Jurkat, Clone E6-1 (cell line): ENCODE results near the gene ZBTB7C.

Experiments
- DNase-seq: peaks from one replicate; pipeline ENCODE4 v3.0.0-alpha.2; 2011; ENCODE audit warnings: low read depth, low spot score
- H3K4me3 ChIP-seq: 2 replicates; pipeline ENCODE4 v1.5.1; 2011; ENCODE audit warnings: mild to moderate bottlenecking, low read length, control low read depth, moderate library complexity

Gene ZBTB7C

DNA sequence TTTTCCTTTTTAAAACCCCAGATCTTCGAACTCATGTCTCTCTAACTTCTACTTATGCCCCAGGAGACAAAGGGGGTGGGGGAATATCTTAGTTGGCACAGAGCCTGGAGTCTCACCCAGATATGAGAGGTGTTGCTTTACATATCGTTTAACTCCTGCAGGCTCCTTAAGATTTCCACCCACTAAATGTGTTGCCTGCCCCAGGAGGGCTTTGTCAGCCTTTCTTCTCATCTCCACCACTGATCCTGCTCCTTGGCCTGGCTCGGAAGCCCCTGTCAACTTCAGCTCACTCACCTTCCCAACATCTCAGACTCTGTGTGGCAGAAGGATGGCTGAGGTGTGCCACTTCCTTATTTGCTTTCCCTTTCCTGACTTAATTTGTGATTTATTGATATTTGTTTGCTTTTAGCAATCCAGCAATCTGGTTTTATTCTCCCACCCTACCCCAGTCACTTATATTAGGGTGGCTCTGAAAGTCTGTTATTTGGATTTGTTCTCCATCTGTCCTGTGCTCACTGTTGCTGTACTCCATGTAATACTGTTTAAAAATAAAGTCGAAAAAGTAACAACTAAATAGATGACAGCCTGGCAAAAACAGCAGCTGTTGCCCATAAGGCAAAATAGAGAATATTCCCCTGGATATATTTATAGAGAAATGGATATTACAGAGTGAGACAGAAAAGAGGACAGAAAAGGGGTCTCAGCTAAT is 200.6 kb downstream of the ZBTB7C start:
- DNase-seq, result no peak
- no peak overlapping the region for H3K4me3 ChIP-seq

DNA sequence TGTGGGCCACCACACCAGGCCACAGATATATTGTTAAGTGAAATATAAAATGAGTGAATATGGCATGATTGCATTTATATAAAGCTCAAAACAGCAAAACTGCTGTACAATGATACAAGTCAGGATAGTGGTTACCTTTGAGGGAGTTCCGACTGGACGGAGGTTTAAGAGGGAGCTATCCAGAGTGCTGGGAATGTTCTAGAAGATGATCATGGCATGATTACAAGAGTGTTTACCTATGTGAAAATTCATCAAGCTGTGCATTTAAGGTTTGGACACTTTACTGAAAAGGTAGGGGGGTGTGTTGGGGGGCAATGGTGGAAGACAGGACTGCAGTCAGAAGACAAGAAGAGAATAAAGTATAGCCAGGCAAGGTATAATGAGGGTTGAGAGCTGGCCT is 201.4 kb downstream of the ZBTB7C start:
- no peak for DNase-seq
- H3K4me3 ChIP-seq, result no peak overlapping the region

DNA sequence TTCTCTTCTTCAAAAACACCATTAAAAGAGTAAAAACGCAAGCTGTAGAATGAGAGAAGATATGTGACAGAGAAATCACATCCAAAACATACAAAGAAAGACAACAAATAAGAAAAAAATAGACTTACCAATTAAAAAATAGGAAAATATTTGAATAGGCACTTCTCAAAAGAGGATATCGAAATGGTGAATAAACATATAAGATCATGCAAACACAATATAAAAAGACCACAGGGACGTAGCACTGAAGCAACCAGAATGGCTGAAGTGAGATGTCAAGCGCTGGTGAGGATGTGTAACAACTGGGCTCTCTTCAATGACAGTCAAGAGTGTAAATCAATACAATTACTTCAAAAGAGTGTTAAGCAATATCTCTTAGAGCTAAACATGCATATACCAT is 202.3 kb downstream of the ZBTB7C start:
- DNase-seq, result no peak

DNA sequence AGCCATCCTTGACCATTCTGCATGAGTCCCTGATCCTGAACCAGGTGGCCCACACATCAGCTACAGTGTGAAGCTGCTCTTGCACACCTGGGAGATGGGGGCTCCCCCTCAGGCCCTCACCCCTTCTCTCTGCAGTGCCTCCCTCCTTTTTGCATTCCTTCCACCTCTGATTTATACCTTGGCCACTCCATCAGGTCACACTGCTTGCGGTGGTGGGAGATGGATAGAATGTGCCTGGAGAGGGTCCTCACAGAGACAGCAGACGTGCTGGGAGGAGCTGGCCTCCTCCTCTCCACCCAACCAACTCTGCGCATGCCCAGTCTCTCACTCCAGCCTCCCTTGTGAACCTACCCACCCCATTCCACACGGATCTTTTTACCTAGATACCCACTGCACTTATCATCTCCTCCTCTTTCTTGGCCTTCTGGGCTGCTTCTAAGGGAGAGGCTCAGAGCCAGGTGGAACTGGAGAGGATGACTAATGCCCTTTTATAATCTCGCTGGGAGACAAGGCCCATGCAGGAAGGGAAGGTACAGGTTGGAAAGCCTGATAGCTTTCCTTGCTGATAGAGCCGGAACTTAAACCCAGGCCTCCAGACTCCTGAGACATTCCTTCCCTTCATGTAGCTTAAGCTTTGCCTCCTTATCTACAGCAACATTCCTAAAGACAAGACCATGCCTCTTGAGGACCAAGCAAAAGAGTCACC is 205.1 kb downstream of the ZBTB7C start:
- no peak overlapping the region for H3K4me3 ChIP-seq
- no peak for DNase-seq

More for the DNA sequence above, 202.3 kb downstream of the ZBTB7C start:
- H3K4me3 ChIP-seq, result no peak overlapping the region

DNA sequence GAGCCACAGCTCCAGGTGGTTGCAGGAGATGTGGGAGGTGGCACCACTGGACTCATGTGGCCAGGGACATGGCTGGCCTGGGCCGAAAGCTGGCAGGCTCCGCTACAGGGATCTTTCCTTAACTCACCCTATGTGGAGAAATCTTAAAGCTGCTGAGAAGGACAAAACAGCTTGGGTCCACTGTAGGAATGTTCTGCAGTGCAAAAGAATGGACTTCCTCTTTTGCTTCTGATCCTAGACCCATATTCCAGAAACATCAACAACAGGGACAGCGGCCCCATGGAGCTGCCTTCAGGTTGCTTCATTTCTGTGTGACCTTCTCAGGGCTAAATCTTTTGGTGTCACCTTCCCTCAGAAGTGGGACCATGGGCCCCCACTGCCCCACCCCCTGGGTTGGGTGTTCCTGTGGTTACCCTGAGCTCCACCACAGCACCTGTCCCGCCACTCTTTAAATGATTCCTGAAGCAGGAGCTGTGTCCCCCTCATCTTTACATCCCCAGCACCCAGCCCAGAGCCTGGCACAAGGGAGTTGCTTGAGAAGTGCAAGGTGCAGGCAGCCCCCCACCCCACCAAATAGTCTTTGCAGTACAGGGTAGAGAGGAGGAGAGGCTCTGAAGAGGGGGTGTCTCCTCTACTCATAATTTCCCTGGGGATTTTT is 205.8 kb downstream of the ZBTB7C start:
- no peak overlapping the region for H3K4me3 ChIP-seq
- no peak for DNase-seq

DNA sequence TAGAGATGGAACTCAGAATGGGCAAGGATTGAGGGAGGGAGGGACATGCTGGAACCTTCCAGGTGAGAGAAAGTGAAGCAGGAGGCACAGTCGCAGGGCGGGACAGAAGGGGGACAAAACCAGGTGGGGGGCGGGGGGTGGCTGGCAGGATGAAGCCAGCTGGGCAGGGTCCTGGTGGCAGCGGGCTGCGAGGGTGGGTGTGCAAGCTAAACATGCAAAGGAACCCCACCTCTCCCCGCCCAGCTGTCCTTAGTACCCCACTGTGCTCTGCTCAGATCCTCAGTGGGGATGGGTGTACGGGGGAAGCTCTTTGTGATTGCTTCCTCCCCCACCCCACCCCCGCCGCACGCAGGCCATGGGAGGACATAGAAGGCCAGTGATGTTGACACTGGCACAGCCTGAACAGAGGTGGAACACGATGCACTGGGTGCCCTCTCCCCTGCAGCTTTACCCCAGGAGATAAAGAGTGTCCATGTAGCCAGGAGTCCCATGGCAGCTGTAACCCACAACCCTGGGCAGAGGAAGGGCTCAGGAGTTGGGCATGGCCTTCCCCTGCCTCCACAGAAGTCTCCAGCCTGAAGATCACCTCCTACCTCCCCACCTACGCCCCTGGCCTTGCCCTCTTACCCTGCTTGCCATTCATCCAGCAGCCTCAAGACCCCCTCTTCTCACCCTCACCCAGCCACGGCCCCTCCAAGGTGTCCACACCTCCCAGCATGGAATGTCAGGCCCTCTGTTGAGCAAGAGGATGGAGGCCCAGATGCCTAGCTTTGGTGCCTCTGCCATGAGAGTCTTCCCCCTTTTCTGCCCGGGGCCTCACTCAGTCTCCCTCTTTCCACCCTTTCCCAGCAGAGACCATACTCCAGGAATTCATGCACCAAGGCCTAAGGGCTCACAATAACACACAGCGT is 206.6 kb downstream of the ZBTB7C start:
- no peak for DNase-seq
- H3K4me3 ChIP-seq, result no peak overlapping the region

DNA sequence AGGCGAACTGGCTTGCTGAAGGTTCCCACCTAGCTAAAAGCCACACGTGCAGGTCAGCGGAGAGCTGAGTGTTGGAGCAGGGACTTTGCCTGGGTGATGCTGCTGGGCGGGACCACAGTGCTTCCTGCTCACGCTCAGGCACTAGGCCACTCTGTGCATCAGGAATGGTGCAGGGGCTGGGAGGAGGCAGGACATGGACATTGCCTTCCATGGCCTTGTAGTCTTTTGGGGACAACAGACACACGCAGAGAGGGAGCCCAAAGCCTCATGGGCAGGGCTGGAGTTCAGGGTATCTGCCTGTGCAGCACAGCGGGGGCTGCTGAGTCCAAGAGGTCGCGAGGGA is 207.2 kb downstream of the ZBTB7C start:
- DNase-seq, result no peak
- no peak overlapping the region for H3K4me3 ChIP-seq

DNA sequence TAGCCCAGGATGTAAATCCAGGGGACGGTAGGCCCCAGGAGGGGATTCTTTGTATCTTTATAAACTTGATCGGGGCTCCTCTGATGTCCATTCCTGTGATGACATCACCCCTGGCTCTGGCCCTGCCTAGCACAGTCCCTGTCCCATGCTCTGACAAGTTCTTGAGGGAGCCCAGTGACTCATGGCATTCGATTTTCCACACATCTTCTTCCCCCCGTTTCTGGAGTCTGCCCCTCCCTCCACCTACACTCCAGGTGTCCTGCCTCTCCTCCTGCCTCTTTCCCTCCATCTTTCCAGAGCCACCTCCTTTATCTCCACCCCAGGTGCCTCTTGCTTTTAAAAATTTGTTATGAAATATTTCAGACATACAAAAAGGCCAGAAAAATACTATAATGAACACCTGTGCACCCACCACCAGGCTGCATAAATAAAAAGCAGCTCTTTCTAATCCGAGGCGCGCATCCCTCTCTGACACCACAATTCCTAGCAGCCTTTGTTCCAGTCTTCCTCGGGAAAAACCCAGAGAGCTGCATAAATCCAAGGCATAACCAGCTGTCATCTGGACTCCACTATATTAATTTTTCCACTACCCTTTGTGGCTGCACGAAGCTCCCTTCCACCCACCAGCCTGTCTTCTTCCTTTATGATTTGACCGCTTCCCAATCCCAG is 207.7 kb downstream of the ZBTB7C start:
- no peak for DNase-seq
- H3K4me3 ChIP-seq, result no peak overlapping the region

DNA sequence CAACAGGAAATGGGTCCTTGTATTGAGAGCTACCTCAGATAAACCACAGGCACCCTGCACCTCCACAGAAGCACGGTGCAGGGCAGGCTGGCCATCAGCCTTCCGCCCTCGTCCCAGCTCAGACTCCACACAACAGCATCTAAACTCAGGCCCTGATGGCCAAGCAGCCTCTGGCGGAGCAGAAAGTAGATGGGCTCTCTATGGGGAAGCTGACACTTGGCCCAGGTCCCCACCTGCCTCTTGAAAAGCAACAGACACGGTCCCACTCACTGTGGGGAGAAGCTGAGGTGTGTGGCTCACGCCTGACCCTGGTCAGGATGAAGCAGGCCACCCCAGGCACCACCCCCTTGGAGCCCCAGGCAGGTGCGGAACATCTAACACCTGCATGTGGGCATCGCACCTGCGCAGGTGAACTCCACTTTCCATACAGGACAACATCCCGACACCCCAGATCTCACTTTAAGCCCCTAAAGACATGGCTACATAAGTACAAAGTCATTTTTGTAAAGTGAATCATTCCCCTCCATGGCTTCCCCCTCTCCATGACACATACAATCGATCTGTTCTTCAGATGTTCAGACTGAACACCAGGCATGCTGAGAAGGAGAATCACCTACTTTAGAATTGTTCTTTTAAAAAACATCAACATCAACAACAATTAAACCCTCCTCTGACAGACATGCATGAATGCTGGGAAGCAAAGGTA is 208.4 kb downstream of the ZBTB7C start:
- H3K4me3 ChIP-seq, result no peak overlapping the region
- no peak for DNase-seq

DNA sequence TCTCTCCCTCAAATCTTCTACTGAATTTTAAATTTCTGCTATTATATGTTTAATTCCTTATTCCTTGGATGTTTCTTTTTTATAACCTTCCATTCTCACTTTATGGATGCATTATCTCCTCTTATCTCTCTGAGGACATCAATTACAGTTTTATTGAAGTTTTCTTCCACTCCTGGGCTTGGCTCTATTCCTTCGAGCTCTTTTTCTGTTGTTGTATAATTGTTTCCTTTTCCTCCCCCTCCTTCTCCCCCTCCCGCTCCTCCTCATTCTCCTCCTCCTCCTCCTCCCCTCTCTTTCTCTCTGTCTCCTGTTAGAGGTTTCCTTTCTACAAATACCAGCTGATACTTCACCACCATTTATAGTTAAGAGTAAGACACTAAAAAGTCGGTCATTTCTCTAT is 209.8 kb downstream of the ZBTB7C start:
- no peak for DNase-seq
- no peak overlapping the region for H3K4me3 ChIP-seq

DNA sequence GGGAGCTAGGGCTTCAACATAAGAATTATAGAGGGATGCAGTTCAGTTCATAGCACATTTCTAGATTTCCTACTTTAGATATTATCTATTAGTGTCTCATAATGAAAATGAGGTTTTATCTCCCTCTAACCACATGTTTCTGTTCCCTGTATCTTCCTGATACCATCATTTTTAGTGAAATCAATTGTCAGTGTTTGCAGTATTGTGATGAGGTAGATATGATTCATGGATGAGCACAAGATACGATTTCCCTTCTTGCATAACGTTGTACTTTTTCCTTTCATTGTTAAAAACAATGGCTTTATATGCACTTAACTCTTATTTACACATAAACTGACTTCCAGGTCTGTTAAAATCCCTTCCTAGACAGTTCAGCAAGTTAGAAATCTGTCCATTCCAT is 211.4 kb downstream of the ZBTB7C start:
- DNase-seq, result no peak

DNA sequence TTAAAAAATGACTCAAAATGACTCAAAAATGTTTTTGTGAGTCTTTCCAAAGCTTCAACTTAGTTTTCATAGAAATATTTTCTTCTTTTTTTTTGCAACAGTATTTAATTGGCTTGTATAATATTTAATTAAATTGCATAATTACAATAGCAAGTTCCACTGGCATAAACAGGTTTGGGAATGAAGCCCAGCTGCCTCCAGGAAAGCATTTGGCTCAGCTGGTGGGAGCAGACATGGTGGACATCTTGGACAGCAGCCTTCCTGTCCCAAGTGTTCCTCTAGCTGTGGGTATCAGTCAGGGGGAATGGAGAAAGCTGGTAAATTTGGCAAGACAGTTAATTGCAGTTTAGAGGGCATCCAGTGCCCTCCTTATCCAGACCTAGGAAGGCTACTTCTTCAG is 213.4 kb downstream of the ZBTB7C start:
- H3K4me3 ChIP-seq, result no peak overlapping the region
- DNase-seq, result no peak

More for the DNA sequence above, 211.4 kb downstream of the ZBTB7C start:
- no peak overlapping the region for H3K4me3 ChIP-seq

DNA sequence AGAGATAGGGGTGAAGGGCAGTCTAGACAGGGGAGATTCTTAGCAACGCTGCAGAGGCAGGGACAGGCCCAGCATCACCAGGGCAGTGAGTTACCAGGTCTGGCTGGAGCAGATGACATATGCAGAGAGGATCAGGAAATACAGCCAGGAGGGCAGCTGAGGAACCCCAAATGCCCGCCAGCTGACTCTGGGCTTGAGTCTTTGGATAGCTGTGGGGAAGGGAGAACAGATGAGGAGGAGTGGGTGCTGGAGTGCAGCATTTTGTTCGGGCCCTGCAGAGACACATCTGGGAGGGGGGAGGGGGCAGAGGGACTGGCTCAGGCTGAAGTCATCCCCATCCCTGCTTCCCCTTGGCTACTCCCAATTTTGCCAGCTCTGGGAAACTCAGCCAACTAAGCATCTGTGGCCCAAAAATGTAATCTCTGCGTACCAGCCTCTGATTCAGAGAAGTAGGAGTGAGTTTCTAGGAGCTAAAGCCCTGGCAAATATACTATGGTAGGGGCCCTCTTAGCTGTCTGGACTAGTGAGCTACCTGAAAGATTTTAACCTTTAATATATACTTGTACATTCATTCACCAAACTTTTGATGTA is 214.5 kb downstream of the ZBTB7C start:
- no peak for DNase-seq
- H3K4me3 ChIP-seq, result no peak overlapping the region

DNA sequence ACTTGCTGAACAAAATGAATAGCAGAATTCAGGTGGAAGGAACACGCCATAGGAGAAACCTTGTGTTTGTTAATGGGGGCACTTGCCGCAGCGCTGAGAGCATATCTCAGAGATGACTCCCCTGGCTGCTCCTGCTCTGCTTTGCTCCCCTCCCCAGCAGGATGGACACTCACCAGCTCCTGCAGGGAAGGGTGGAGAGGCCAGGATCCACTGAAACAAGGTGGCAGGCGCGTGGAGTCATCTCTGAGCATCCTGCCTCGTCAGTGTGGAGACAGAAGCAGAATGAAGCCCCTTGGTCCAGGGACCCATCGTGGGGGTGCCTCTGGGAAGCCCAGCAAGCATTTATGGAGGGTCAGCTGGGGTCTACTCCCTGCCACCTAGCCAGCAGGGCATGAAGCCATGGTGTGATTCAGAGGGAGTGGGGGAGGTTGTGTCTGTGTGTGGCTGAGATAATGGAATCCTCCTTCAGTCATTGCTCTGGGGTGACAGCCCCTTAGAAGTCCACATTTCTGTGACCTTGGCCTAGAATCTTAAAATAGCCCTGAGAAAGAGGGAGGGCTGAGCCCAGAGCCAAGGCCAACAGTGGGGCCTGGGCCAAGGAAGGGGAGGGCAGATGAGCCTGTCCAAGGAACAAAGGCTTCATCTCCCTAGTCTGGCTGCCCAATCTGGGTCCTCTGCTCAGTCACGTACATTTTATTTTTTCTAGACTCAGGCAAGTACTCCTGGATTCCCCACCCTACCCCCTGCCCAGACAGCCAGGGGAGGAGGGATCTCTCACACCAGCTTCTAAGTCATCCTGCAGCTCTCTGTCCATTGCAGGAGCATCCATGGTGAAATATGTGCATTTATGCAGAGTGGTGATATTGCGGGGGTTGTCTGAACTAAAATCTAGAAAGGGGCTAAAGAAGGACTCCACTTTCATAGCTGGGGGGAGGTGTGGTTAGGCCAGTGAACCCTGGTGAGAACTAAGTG is 215.4 kb downstream of the ZBTB7C start:
- DNase-seq, result no peak
- H3K4me3 ChIP-seq, result no peak overlapping the region

DNA sequence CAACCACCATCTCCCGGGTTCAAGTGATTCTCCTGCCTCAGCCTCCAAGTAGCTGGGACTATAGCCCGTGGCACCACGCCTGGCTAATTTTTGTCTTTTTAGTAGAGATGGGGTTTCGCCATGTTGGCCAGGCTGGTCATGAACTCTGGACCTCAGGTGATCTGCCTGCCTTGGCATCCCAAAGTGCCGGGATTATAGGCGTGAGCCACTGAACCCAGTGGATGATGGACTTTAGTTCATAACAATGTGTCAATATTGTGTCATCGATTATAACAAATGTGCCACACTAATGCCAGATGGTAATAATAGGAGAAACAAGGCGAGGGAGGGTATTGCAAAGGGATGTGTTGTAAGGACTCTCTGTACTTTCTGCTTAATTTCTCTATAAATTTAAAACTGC is 216.6 kb downstream of the ZBTB7C start:
- DNase-seq, result no peak
- no peak overlapping the region for H3K4me3 ChIP-seq

DNA sequence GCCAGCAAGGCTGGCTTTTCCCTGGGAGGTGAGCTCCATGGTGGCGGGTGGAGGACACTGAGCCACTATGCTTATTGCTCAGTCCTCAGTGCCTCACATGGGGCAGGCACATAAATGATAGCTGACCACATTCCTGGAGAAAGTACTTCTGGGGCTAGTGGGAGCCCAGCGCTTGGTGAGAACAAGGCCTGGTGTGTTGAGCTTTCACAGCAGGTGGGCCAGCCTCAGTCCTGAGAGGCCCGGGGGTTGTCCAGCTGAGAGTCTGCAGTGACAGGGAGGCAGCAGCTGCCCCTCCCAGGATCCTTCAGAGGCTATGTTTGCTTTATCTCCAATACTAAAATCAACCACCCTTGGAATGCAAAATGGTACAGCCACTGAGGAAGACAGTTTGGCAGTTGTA is 217.7 kb downstream of the ZBTB7C start:
- H3K4me3 ChIP-seq, result no peak overlapping the region
- no peak for DNase-seq

DNA sequence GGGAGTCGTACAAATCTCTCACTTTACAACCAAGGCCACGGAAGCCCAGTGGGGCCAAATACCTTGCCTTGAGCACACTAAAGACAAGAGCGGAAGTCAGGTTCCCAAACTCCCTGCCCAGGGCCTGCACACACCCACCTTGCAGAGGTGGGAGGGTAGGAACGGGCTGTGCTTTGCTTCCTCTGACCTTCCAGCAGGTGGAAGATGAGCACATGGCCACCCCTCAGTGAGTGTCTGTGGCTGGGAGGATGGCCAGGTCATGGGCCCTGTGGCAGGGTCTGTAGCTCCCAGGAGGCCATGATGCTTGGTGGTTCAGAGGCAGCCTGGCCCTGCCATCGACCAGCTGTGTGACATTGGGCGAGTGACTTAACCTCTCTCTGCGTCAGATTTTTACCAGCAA is 218.2 kb downstream of the ZBTB7C start:
- H3K4me3 ChIP-seq, result no peak overlapping the region
- no peak for DNase-seq
